Measurements from ENCODE around the gene EPB41L4B. TPM values are rescaled to one million over a fixed set of nuclear protein-coding genes. Genes with fewer than 3 reads are reported as not detected.

The EPB41L4B gene
- total and polyA plus RNA-seq, 2 donors (not counting 1 experiment from before 2014, with no cell fraction given): 0.56 to 2.8 TPM

GRCh38 chr9:109349421-109349846 is 28.6 kb upstream of the EPB41L4B start:
- Histone ChIP-seq H3K4me3 (replicated peaks in 1 of 4; ENCODE audit: control extremely low read depth in 1 of 4, insufficient read depth in 1 of 4, low read depth in 3 of 4, low read length in 4 of 4) (no peak overlapping the region), H3K9me3 (ENCODE audit: control insufficient read depth, insufficient read depth, low read depth, low read length) (no peaks in the 10 kb centered on the region), H2AFZ (ENCODE audit: low read length) (no peak overlapping the region), H3K79me2 (ENCODE audit: control insufficient read depth, insufficient read depth, low read length) (no peaks in the 10 kb centered on the region), H3K27me3 (ENCODE audit: control insufficient read depth, insufficient read depth, low read length) (peaks cover 3% of the 10 kb centered on the region), H3K4me1 (ENCODE audit: control insufficient read depth, extremely low read depth, insufficient read depth, low read length) (peaks cover 3% of the 10 kb centered on the region), H3K9ac (ENCODE audit: insufficient read depth, low read length) (no peak overlapping the region), H4K20me1 (ENCODE audit: control insufficient read depth, extremely low read depth, insufficient read depth, low read length) (no peaks in the 10 kb centered on the region), H3K27ac (ENCODE audit: insufficient read depth, low read length) (no peak overlapping the region), H3K36me3 (ENCODE audit: control insufficient read depth, insufficient read depth, low read length) (no peaks in the 10 kb centered on the region), H3K4me2 (ENCODE audit: extremely low read depth, insufficient read depth, low read length) (no peak overlapping the region)
- TF ChIP-seq EZH2 (IDR thresholded peaks at IDR 0.05; ENCODE audit: low read length, missing control alignments) (no peak), CTCF (conservative IDR thresholded peaks at IDR 0.05 in 1 of 2, IDR thresholded peaks at IDR 0.05 in 1 of 2; ENCODE audit: low read depth in 1 of 2, low read length in 2 of 2) (no peak)
- peak; percentile 89 to 97 for DNase-seq (ENCODE audit: low read depth in 2 of 2)

GRCh38 chr9:109346904-109347303 is 26.0 kb upstream of the EPB41L4B start:
- no peak for DNase-seq (ENCODE audit: low read depth in 2 of 2)
- H3K4me1 ChIP-seq (ENCODE audit: control insufficient read depth, extremely low read depth, insufficient read depth, low read length): peaks cover 3% of the 10 kb centered on the region
- no peak overlapping the region for H2AFZ ChIP-seq (ENCODE audit: low read length)
- TF ChIP-seq CTCF (conservative IDR thresholded peaks at IDR 0.05 in 1 of 2, IDR thresholded peaks at IDR 0.05 in 1 of 2; ENCODE audit: low read depth in 1 of 2, low read length in 2 of 2) (no peak), EZH2 (IDR thresholded peaks at IDR 0.05; ENCODE audit: low read length, missing control alignments) (no peak)
- H3K27ac ChIP-seq (ENCODE audit: insufficient read depth, low read length): no peak overlapping the region
- H3K4me2 ChIP-seq (ENCODE audit: extremely low read depth, insufficient read depth, low read length): no peak overlapping the region
- no peak overlapping the region for H3K9ac ChIP-seq (ENCODE audit: insufficient read depth, low read length)
- no peaks in the 10 kb centered on the region for H3K9me3 ChIP-seq (ENCODE audit: control insufficient read depth, insufficient read depth, low read depth, low read length)
- no peaks in the 10 kb centered on the region for H3K36me3 ChIP-seq (ENCODE audit: control insufficient read depth, insufficient read depth, low read length)
- H3K4me3 ChIP-seq (replicated peaks in 1 of 4; ENCODE audit: control extremely low read depth in 1 of 4, insufficient read depth in 1 of 4, low read depth in 3 of 4, low read length in 4 of 4): no peak overlapping the region
- no peaks in the 10 kb centered on the region for H4K20me1 ChIP-seq (ENCODE audit: control insufficient read depth, extremely low read depth, insufficient read depth, low read length)
- no peaks in the 10 kb centered on the region for H3K79me2 ChIP-seq (ENCODE audit: control insufficient read depth, insufficient read depth, low read length)
- peaks cover 5% of the 10 kb centered on the region for H3K27me3 ChIP-seq (ENCODE audit: control insufficient read depth, insufficient read depth, low read length)

- Histone ChIP-seq H2AFZ (ENCODE audit: low read length) (no peak overlapping the region), H3K79me2 (ENCODE audit: control insufficient read depth, insufficient read depth, low read length) (no peaks in the 10 kb centered on the region), H3K4me2 (ENCODE audit: extremely low read depth, insufficient read depth, low read length) (no peak overlapping the region), H4K20me1 (ENCODE audit: control insufficient read depth, extremely low read depth, insufficient read depth, low read length) (no peaks in the 10 kb centered on the region), H3K4me3 (replicated peaks in 1 of 4; ENCODE audit: control extremely low read depth in 1 of 4, insufficient read depth in 1 of 4, low read depth in 3 of 4, low read length in 4 of 4) (no peak overlapping the region), H3K27me3 (ENCODE audit: control insufficient read depth, insufficient read depth, low read length) (peaks cover 5% of the 10 kb centered on the region), H3K9me3 (ENCODE audit: control insufficient read depth, insufficient read depth, low read depth, low read length) (no peaks in the 10 kb centered on the region), H3K27ac (ENCODE audit: insufficient read depth, low read length) (no peak overlapping the region), H3K9ac (ENCODE audit: insufficient read depth, low read length) (no peak overlapping the region), H3K4me1 (ENCODE audit: control insufficient read depth, extremely low read depth, insufficient read depth, low read length) (peaks cover 3% of the 10 kb centered on the region), H3K36me3 (ENCODE audit: control insufficient read depth, insufficient read depth, low read length) (no peaks in the 10 kb centered on the region)
- no peak for TF ChIP-seq EZH2 (IDR thresholded peaks at IDR 0.05; ENCODE audit: low read length, missing control alignments)
- TF ChIP-seq CTCF (conservative IDR thresholded peaks at IDR 0.05 in 1 of 2, IDR thresholded peaks at IDR 0.05 in 1 of 2; ENCODE audit: low read depth in 1 of 2, low read length in 2 of 2): no peak
- no peak for DNase-seq (ENCODE audit: low read depth in 2 of 2)
These were observed 24.0 kb upstream of the EPB41L4B start for GRCh38 chr9:109344866-109345265.
